ENCODE measurements around the gene SLTM.
"Not testable (repeated sequence)": the region's sequence is repeated elsewhere in the genome, so short reads cannot be mapped to it uniquely, and the experiment has no call there.

SLTM gene

GRCh38 chr15:58873267-58873666 lies 60.2 kb downstream of the SLTM start:
- DNase-seq: no peak

- no peak for DNase-seq
Observed at GRCh38 chr15:58870451-58870850, 63.0 kb downstream of the SLTM start.

- no peak for DNase-seq
Observed at GRCh38 chr15:58867926-58868325, 65.6 kb downstream of the SLTM start.

GRCh38 chr15:58865425-58865880 lies 68.0 kb downstream of the SLTM start:
- no peak for DNase-seq

- no peak for DNase-seq
Observed at GRCh38 chr15:58864602-58865424, 68.7 kb downstream of the SLTM start.

DNA sequence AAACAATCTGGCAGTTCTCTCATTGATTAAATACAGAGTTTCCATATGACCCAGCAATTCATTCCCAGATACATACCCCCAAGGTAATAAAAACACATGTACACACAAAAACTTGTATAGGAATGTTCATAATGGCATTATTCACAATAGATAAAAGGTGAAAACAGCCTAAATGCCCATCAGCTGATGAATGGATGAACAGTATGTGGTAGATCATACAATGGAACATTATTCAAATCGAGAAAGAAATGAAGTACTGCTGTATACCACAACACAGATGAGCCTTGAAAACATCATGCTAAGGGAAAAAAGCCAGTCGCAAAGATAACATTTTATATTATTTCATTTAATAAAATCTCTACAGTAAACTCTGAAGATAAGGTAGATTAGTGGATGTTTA lies 71.2 kb downstream of the SLTM start:
- no peak for DNase-seq

GRCh38 chr15:58856621-58857020 lies 76.9 kb downstream of the SLTM start:
- not testable (repeated sequence) for DNase-seq

- DNase-seq: no peak
Observed at GRCh38 chr15:58856086-58856485, 77.4 kb downstream of the SLTM start.

- no peak for DNase-seq
Observed at GRCh38 chr15:58854593-58854992, 78.9 kb downstream of the SLTM start.

- DNase-seq: no peak
Observed at GRCh38 chr15:58852347-58852746, 81.1 kb downstream of the SLTM start.

DNA sequence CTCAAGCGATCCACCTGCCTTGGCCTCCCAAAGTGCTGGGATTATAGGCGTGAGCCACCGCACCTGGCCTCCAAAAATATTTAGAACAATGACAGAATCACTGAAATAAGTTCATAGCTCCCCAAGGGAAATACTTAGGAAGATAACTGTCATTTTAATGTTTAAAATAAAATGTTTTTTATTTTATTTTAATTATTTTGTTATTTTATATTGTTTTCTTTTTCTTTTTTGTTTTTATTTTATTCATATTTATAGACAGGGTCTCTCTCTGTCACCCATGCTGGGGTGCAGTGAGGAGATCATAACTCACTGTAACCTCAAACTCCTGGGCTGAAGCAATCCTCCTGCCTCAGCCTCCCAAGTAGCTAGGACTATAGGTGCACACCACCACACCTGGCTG lies 82.3 kb downstream of the SLTM start:
- DNase-seq: not testable (repeated sequence)

DNA sequence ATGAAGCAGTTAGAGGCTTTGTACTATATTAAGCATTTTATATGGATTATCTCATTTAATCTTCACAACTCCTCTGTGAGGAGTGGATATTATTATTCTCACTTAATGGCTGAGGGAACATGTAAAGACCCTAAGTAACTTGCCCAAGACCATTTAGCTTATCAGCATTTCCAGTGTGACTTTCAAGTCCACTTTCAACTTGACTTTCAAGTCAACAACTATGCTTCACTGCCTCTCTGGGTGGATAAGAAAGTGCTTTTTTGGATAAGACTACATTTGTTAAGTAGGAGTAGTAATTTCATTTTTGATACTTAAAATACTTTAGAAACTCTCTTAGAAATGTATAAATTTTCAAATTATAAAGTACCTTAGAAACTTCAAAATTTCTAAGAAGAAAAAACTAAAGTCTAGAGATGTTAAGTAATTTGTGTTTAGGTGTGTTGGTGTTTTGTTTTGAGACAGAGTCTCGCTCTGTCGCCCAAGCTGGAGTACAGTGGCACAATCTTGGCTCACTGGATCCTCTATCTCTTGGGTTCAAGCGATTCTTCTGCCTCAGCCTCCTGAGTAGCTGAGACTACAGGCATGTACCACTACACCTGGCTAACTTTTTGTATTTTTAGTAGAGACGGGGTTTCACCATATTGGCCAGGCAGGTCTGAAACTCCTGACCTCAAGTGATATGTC lies 90.6 kb downstream of the SLTM start:
- no peak for DNase-seq

DNA sequence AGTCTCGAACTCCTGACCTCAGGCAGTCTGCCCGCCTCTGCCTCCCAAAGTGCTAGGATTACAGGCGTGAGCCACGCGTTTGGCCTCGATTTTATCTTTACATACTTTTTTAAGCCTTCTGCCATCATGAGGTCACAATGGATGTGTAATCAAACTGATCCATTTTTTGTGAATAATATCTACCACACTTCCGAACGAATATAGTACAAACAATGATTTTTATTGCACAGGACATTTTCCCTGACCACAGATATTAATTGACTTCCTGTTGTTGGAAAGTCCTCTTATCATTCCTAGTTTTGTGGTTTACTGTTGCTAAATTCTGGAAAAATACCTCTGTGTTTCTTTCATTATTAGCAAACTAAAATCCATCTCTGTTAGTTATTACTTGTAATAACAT lies 93.4 kb downstream of the SLTM start:
- DNase-seq: no peak

GRCh38 chr15:58839485-58839884 lies 94.0 kb downstream of the SLTM start:
- no peak for DNase-seq

DNA sequence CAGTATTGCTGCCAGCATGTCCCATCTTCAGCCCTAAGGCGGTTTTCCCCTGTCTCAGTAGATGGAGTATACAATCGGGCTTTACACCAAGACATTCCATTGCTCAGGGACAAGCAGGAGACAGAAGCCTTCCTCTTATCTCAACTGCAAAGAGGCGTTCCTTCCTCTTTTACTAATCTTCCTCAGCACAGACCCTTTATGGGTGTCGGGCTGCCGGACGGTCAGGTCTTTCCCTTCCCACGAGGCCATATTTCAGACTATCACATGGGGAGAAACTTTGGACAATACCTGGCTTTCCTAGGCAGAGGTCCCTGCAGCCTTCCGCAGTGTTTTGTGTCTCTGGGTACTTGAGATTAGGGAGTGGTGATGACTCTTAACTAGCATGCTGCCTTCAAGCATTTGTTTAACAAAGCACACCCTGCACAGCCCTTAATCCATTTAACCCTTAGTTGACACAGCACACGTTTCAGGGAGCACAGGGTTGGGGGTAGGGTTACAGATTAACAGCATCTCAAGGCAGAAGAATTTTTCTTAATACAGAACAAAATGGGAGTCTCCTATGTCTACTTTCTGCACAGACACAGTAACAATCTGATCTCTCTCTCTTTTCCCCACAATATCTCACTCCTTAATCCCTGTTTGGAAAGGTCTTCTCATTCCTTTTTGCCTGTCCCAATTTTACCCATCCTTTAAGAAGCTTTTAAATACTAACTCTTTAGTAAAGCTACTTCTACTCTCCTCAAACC lies 99.6 kb downstream of the SLTM start:
- DNase-seq: not testable (repeated sequence)

DNA sequence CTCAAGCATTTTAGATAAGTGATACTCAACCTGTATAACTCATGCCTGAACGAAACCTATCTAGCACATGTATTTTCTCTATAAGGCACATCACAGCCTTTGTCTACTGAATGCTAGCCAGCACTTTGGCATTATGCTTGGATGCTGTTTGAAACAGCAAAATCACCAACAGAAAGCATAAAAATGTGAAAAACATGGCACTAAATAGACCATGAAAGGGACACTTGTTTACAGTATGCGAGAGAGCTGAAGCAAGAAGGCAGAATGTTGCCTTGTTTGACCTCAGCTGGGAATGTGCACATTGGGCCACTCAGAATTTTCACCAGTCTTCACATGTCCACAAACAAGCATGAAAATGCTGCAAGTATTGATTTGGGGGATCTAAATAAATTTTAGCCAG lies 102.9 kb downstream of the SLTM start:
- no peak for DNase-seq
